ENCODE measurements around the gene SLIT3.

DNA sequence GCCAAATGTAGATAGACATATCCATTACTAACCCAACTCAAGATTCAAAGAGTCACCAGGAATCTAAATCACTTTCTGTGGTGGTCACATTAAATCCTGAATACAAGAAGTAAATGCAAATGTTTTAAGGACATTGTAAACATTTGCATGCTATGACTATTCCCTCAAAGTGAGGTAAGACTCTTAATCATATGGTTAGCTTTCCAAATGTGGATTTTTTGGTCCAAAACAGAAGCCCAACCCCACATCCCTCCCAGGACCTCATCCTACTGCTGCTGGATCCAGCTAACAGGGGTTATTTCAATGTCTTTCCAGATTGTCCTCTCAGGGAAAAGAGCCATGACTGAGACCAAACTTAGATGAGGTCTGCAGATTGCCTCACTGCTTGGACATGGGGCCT is 493.7 kb downstream of the SLIT3 start:
- no peak for TF ChIP-seq EZH2 (IDR thresholded peaks at IDR 0.05; ENCODE audit: borderline replicate concordance, low read depth, low read length, severe bottlenecking)
- TF ChIP-seq, protein P1, sequence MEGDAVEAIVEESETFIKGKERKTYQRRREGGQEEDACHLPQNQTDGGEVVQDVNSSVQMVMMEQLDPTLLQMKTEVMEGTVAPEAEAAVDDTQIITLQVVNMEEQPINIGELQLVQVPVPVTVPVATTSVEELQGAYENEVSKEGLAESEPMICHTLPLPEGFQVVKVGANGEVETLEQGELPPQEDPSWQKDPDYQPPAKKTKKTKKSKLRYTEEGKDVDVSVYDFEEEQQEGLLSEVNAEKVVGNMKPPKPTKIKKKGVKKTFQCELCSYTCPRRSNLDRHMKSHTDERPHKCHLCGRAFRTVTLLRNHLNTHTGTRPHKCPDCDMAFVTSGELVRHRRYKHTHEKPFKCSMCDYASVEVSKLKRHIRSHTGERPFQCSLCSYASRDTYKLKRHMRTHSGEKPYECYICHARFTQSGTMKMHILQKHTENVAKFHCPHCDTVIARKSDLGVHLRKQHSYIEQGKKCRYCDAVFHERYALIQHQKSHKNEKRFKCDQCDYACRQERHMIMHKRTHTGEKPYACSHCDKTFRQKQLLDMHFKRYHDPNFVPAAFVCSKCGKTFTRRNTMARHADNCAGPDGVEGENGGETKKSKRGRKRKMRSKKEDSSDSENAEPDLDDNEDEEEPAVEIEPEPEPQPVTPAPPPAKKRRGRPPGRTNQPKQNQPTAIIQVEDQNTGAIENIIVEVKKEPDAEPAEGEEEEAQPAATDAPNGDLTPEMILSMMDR (IDR thresholded peaks at IDR 0.05; ENCODE audit: borderline replicate concordance, extremely low read depth, low read length, poor library complexity, severe bottlenecking): no peak

Measured in DND-41 (cell line).